ENCODE measurements around the gene MPZL1.

DNA sequence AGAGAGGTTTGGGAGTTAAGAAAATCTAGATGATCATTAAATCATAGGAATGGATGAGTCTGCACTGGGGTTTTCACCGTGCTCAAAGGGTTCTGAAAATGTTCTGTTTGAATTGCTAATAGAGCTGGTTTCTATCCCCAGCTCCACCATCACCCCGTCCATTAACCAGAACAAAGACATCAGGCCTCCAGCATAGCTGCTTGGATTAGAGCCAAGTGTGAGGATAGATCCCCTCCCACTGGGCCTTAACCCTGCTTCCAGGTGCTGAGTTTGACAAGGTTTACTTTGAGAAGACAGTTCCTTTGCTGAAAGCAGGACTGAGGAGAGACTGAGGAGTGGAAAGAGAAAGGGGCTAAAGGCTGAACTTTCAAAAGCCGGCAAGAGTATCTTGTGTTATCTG is 48.3 kb downstream of the MPZL1 start:
- TF ChIP-seq CTCF (IDR thresholded peaks at IDR 0.05; ENCODE audit: low read depth, low read length, poor library complexity, severe bottlenecking) (no peak), EZH2phosphoT487 (IDR thresholded peaks at IDR 0.05; ENCODE audit: borderline replicate concordance, low read length) (no peak)

Data from DOHH2 (cell line).